Gastroesophageal sphincter (tissue), 4 donors: ENCODE data around the gene PTRHD1. TPM values are rescaled to one million over a fixed set of nuclear protein-coding genes. Genes with fewer than 3 reads are reported as not detected.

ENCODE experiments used
- ATAC-seq: fragments of 150-250 bp; one replicate; pipeline ENCODE4 v1.9.1; 2016; ENCODE audit warnings: mild to moderate bottlenecking, moderate library complexity
- H3K27ac ChIP-seq, 4 donors: fragments of 200-600 bp; sonication (generic) in 3 of 4; 1 replicate in 3 of 4; 2 replicates in 1 of 4; pipeline ENCODE4 v1.5.1; 2016 to 2019
- H3K27me3 ChIP-seq: fragments of 200-600 bp; sonication (generic); one replicate; pipeline ENCODE4 v1.5.1; 2019
- H3K36me3 ChIP-seq, 2 donors: fragments of 200-600 bp; sonication (generic); one replicate each; pipeline ENCODE4 v1.5.1; 2019; ENCODE audit warnings: control low read depth in 1 of 2
- H3K4me1 ChIP-seq, 3 donors: fragments of 200-600 bp; sonication (generic); 1 replicate in 2 of 3; 2 replicates in 1 of 3; pipeline ENCODE4 v1.5.1; 2016 to 2019; ENCODE audit warnings: control low read depth in 2 of 3
- H3K4me3 ChIP-seq, 2 donors: fragments of 200-600 bp; sonication (generic); one replicate each; pipeline ENCODE4 v1.5.1; 2019; ENCODE audit warnings: mild to moderate bottlenecking in 1 of 2, moderate library complexity in 1 of 2
- H3K9me3 ChIP-seq, 3 donors: fragments of 200-600 bp; sonication (generic); one replicate each; pipeline ENCODE4 v1.5.1; 2017 to 2019; ENCODE audit warnings: control low read depth in 2 of 3
- EP300 ChIP-seq: sonication (generic); formaldehyde crosslinking; IDR thresholded peaks from one replicate; pipeline ENCODE4 v1.6.1; 2017; ENCODE audit warnings: antibody characterized with exemption, mild to moderate bottlenecking
- POLR2A ChIP-seq, 2 donors: fragments of 450-650 bp; IDR thresholded peaks; one replicate each; pipeline ENCODE4 v1.6.1; 2017; ENCODE audit warnings: antibody characterized with exemption in 2 of 2, mild to moderate bottlenecking in 2 of 2, moderate library complexity in 1 of 2
- POLR2AphosphoS5 ChIP-seq: sonication (generic); formaldehyde crosslinking; IDR thresholded peaks from one replicate; pipeline ENCODE4 v1.6.1; 2017; ENCODE audit warnings: antibody characterized with exemption
- WGBS, 2 donors: methylation state at CpG; one replicate each; pipeline ENCODE4 v1.1.5; 2018; ENCODE audit warnings: low coverage in 1 of 2; 5-methylcytosine and 5-hydroxymethylcytosine counted together
- total RNA-seq, 4 donors: library from RNA; depleted of rRNA; stranded (reverse); fragments of >200 nt; gene quantifications; one replicate each; pipeline ENCODE4 v1.1.0, GENCODE V29; 2016
- TF ChIP-seq, protein P1 (sequence below), 4 experiments: fragments of 200-600 bp in 2 of 4; fragments of 450-650 bp in 2 of 4; sonication (generic) in 1 of 4; IDR thresholded peaks; one replicate each; pipeline ENCODE4 v1.5.1; 2017 to 2019; ENCODE audit warnings: antibody characterized with exemption in 4 of 4, mild to moderate bottlenecking in 2 of 4, moderate library complexity in 2 of 4

PTRHD1 gene
- total RNA-seq, 4 donors from 2014 or later, result 11.8 to 12.4 (median 12.1) TPM

DNA sequence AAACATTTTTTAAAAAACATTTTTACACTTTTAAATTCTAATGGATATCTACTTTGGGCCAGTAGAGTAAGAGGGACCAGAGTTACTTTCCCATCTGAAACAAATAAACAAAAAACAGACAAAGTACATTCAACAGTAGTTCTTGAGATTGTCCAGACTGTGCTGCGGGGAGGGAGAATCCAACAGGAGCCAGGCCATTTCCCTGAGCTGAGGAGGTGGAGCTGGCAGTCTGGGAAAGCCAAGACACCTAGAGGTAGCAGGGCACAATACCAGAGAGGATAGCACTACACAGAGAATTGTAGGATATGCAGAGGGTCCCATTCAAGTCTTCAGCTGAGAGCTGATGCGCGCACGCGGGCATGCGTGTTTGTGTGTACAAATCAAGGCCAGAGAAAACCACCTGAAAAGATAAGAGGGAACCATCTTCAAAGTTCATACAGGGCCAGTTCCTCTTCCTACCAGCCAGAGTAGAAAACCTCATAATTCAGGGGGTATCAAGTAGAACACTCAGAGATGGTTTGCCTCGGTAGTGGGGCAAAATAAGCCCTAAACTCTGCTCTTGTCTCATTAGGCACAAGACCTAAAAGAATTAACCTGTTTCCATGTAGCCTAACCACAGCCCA lies 44.0 kb downstream of the PTRHD1 start:
- TF ChIP-seq EP300, result no peak
- TF ChIP-seq, protein P1, sequence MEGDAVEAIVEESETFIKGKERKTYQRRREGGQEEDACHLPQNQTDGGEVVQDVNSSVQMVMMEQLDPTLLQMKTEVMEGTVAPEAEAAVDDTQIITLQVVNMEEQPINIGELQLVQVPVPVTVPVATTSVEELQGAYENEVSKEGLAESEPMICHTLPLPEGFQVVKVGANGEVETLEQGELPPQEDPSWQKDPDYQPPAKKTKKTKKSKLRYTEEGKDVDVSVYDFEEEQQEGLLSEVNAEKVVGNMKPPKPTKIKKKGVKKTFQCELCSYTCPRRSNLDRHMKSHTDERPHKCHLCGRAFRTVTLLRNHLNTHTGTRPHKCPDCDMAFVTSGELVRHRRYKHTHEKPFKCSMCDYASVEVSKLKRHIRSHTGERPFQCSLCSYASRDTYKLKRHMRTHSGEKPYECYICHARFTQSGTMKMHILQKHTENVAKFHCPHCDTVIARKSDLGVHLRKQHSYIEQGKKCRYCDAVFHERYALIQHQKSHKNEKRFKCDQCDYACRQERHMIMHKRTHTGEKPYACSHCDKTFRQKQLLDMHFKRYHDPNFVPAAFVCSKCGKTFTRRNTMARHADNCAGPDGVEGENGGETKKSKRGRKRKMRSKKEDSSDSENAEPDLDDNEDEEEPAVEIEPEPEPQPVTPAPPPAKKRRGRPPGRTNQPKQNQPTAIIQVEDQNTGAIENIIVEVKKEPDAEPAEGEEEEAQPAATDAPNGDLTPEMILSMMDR (IDR thresholded peaks at IDR 0.05), result no peak
- TF ChIP-seq POLR2A (IDR thresholded peaks at IDR 0.05), result no peak
- TF ChIP-seq POLR2AphosphoS5, result no peak
- H3K27me3 ChIP-seq, result no peaks in the 10 kb centered on the region
- no peak for ATAC-seq
- no peak overlapping the region for H3K4me3 ChIP-seq
- H3K4me1 ChIP-seq, result peaks cover 0 to 3% (median 0%) of the 10 kb centered on the region in 3 donors
- H3K9me3 ChIP-seq, result no peaks in the 10 kb centered on the region
- peaks cover 3 to 69% of the 10 kb centered on the region in 2 donors for H3K36me3 ChIP-seq
- WGBS, 2 donors, result 80 to 90% methylated on average over 1 to 7 of the region's 7 CpGs
- no peak overlapping the region for H3K27ac ChIP-seq

DNA sequence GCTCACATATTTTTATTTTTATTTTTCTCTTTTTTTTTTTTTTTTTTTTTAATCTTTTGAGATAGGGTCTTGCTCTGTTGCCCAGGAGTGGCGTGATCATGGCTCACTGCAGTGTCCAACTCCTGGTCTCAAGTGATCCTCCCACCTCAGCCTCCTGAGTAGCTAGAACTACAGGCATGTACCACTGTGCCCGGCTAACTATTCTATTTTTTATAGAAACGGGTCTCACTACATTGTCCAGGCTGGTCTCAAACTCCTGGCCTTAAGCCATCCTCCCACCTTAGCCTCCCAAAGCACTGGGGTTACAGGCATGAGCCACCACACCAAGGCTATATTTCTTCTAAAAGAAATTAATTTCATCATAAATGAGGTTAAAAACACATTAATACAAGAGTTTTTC lies 45.9 kb downstream of the PTRHD1 start:
- ATAC-seq, result no peak
- WGBS, 2 donors, result 92 to 100% methylated on average over 2 of the region's 3 CpGs
- H3K27ac ChIP-seq, result no peak overlapping the region
- TF ChIP-seq, protein P1 (IDR thresholded peaks at IDR 0.05), result no peak
- TF ChIP-seq EP300 (no peak), POLR2A (IDR thresholded peaks at IDR 0.05) (no peak), POLR2AphosphoS5 (no peak)
- no peaks in the 10 kb centered on the region for H3K27me3 ChIP-seq
- H3K4me1 ChIP-seq, result peaks cover 0 to 16% (median 0%) of the 10 kb centered on the region in 3 donors
- no peaks in the 10 kb centered on the region for H3K9me3 ChIP-seq
- peaks cover 3 to 65% of the 10 kb centered on the region in 2 donors for H3K36me3 ChIP-seq
- no peak overlapping the region for H3K4me3 ChIP-seq

GRCh38 chr2:24745825-24746224 lies 47.4 kb downstream of the PTRHD1 start:
- peaks cover 0 to 16% (median 0%) of the 10 kb centered on the region in 3 donors for H3K4me1 ChIP-seq
- no peaks in the 10 kb centered on the region for H3K27me3 ChIP-seq
- H3K4me3 ChIP-seq, result no peak overlapping the region
- peaks cover 0 to 64% of the 10 kb centered on the region in 2 donors for H3K36me3 ChIP-seq
- ATAC-seq, result no peak
- TF ChIP-seq, protein P1 (IDR thresholded peaks at IDR 0.05), result no peak
- no peak for TF ChIP-seq EP300
- TF ChIP-seq POLR2A (IDR thresholded peaks at IDR 0.05), result no peak
- no peak for TF ChIP-seq POLR2AphosphoS5
- no peaks in the 10 kb centered on the region for H3K9me3 ChIP-seq
- WGBS, 2 donors, result 79 to 80% methylated on average over 2 of the region's 2 CpGs
- no peak overlapping the region for H3K27ac ChIP-seq

DNA sequence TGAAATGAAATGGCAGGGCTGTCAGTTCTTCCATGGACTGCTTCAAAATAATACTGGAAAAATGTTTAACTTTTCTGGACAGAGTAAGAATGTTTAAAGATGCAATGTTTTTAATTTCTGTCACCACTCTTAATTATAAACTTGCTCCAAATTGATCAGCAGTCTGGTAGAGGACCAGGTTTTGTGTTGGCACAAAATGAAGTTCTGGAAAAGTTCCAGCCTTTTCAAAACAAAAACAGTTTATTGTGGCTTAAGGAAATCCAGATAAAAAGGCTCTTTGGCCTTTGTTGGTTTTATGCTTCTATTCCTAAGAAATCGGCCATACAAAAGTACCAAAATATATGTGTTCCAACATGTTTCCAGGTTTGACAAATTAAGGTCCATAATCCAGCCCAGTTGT lies 48.8 kb downstream of the PTRHD1 start:
- Histone ChIP-seq H3K4me1 (peaks cover 0 to 16% (median 0%) of the 10 kb centered on the region in 3 donors), H3K4me3 (no peak overlapping the region), H3K27me3 (no peaks in the 10 kb centered on the region), H3K36me3 (peaks cover 0 to 61% of the 10 kb centered on the region in 2 donors), H3K27ac (no peak overlapping the region), H3K9me3 (no peaks in the 10 kb centered on the region)
- ATAC-seq, result no peak
- TF ChIP-seq, protein P1 (IDR thresholded peaks at IDR 0.05), result no peak
- TF ChIP-seq EP300 (no peak), POLR2AphosphoS5 (no peak), POLR2A (IDR thresholded peaks at IDR 0.05) (no peak)
- 50% methylated on average over 1 of the region's 1 CpG for WGBS, 2 donors

- TF ChIP-seq, protein P1 (IDR thresholded peaks at IDR 0.05), result no peak
- TF ChIP-seq EP300 (no peak), POLR2A (IDR thresholded peaks at IDR 0.05) (no peak), POLR2AphosphoS5 (no peak)
- H3K9me3 ChIP-seq, result no peaks in the 10 kb centered on the region
- H3K27ac ChIP-seq, result no peak overlapping the region
- peaks cover 0 to 16% (median 0%) of the 10 kb centered on the region in 3 donors for H3K4me1 ChIP-seq
- 61 to 81% methylated on average over 3 of the region's 3 CpGs for WGBS, 2 donors
- no peak for ATAC-seq
- H3K27me3 ChIP-seq, result no peaks in the 10 kb centered on the region
- H3K4me3 ChIP-seq, result no peak overlapping the region
- H3K36me3 ChIP-seq, result peaks cover 0 to 59% of the 10 kb centered on the region in 2 donors
These were observed 49.3 kb downstream of the PTRHD1 start for GRCh38 chr2:24743924-24744323.
